Measurements from ENCODE around the gene CRYAA. TPM values are rescaled to one million over a fixed set of nuclear protein-coding genes. Genes with fewer than 3 reads are reported as not detected.
"Not testable (repeated sequence)": the region's sequence is repeated elsewhere in the genome, so short reads cannot be mapped to it uniquely, and the experiment has no call there.

CRYAA gene
- polyA plus RNA-seq, 3 donors, result not detected

DNA sequence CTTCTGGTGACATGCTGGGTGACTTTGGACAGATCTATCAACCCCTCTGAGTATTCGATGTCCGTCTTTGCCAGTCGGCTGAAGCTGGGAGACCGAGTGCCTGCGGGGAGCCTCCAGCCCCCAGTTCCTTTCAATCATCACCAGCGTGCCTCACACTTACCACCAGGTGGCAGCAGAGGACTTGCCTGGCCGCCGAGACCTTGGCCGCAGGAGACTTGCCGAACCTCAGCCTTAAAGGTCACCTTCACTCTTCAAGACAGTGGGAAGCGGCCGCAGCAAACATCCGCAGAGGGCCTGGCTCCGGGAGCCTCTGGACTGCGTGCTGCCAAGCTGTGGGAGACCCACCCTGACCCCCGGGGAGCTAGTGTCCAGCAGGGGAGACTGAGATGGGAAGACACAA, 7.8 kb downstream of the CRYAA start:
- DNase-seq, result not testable (repeated sequence)

DNA sequence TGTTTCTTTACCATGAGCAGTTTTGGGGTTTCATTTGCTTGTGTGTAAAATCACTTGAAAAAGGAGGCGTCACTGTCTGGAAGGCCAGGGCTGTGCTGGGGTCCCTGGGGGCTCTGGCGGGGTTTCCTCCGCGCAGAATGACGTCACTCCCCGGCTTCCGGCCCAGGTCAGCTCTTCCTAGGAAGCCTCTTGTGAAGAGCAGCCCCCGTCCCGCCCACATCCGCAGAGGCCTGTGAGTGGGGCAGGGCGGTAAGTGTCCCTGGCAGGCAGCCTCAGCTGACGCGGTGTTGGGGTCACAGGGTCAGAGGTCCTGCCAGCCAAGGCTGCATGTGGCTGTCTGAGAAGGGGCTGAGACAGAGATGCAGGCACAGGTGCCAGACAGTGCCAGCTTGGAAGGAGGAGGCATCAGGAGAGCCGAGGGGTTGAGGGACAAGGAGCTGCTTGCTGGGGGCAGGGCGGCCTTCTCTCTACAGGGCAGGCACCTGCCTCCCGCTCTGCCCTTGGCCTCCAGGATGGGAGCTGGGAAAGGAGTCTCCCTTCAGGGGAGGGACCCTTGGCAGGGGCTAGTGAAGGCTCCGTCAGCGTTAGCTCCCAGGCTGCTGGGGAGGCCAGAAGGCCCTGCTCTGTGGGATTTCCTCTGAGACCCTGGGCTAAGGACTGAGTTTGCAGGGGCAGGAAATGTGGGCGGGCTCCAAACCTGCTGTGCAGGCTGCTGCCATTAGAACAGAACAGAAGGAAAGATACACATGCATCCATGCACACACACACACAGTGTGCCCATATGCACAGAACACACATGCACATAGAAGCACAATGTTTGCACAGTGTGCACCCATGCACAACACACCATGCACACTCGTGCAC, 8.5 kb downstream of the CRYAA start:
- DNase-seq, result not testable (repeated sequence)

DNA sequence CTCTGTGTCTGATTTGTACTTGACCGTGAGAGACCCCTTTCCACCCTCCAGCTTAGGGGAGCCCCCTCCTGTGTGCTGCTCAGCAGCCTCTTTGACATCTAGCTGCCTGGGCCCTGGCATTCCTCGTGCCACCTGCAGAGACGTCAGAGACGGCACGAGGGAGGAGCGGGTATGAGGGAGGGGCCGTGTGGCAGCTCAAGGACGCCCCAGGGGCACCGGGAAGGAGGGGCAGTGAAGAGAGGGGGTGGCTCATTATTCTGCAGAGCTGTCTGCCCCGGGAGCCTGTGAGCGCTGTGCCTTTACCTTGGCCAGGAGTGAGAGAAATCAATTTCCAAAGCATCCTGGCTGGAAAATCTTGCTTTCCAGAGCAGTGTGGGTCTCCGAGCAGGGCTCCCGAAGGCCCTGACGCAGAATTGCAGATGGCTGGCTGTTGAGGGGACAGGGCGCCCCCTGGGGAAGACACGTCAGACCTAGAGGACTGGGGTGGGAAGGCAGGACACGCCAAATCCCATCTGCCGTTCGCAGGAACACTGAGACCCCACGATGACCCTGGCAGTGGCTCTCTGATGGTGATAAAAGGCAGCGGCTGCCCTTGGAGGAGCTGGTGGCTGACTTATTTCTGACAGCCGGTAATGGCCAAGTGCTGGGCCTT, 9.5 kb downstream of the CRYAA start:
- not testable (repeated sequence) for DNase-seq

DNA sequence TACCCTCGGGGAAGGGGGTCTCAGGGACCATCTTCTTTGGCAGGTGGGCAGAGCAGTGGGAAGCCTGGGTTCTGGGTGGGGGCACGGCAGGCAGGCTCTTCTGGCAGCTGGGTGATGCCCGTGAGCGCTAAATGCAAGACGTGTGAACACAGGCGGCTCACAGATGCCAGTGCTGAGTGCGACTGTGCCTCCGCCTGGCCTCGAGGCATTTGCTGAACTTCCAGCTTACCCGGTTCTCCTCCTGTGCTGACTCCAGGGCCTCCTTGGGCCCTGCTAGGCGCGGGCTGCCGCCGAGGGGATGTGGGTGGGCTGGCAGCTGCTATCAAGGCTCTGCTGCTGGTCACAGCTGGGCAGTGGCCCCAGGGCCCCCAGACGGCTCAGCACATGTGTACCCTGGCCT, 12.2 kb downstream of the CRYAA start:
- DNase-seq, result not testable (repeated sequence)

DNA sequence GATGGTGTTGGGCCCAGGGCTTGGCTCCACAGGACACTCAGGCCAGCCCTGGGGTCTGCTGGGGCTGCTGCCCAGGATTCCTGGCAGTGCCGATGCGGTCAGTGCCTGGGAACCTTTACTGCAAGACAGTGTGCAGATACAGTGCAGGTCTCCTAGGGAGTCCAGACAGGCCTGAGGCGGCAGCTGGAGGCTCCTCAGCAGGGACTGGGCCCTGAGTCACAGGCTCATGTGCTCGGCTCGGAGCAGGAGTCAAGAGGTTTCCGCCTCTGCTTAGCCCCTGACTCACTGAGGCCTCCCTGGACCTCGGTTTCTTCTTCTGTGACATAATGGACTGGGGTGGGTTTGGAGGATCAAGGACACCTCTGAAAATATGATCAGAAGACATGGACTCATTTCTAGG, 18.5 kb downstream of the CRYAA start:
- not testable (repeated sequence) for DNase-seq

DNA sequence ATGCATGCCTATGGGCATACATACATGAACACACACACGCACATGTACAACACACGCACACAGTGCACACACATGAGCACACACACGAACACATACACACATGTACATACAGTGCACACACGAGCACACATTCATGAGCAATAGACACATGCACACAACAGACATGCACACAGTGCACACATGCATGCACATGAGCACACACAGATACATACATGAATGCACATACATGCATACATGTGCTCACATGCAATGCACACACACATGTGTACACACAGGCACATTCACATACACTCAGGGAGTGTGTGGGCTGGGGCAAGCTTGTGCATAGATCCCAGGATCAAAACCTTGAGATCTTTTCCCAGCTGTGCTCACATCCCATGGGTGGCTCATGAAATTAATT, 18.9 kb downstream of the CRYAA start:
- DNase-seq, result no peak

DNA sequence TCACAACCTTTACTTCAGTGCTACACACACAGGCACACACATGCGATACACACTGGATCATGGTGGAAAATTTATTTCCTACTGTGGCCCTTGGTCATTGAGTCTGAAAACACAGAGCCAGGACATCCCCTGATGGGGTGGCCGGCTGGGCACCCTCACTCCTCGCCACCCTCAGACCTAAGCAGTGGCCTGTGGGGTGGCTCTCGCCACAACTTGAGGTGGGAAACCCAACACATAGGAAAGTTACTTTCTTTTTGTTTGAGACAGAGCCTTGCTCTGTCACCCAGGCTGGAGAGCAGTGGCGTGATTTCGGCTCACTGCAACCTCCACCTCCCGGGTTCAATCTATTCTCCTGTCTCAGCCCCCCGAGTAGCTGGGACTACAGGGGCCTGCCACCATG, 19.4 kb downstream of the CRYAA start:
- DNase-seq, result no peak

DNA sequence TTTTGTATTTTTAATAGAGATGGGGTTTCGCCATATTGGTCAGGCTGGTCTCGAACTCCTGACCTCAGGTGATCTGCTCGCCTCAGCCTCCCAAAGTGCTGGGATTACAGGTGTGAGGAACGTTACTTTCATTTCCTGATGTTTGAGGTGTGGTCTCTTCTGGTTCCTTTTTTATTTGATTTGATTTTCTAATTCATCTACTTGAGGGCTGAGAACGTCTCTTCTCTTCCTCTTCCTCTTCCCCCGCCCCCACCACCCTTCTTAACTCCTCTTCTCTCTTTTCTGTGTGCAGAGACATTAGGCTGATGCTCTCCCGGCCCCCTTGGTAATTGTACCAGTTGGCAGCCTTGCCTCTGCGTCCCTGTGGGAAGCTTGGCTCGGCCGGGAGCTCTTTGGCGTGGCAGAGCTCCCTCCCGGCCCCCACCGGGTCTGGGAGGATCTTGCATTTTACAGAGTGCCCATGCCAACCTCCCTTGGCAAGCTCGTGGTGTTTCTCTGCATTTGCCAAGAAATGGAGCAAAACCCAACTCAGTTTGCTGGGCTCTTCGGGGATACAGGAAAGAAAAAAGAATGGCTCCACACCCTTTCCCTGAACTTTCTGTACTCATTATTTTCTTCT, 19.9 kb downstream of the CRYAA start:
- DNase-seq, result no peak

DNA sequence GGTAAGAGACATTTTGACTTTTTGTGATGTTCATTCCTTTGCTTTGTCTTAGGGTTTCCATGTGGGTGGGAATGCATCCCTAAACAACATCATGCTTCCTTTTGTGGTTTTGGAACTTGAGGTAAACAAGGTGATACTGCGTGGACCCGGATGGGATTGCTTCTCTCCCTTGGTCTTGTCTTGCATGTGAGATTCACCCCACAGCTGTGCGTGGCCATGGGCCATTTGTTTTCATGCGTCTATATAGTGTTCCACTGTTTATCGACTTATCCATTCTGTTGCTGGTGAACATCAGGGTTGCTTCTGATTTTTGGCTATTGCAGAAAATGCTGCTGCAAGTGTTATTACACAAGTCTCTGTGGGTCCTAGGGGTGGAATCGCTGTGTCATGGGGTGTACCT, 21.1 kb downstream of the CRYAA start:
- no peak for DNase-seq

DNA sequence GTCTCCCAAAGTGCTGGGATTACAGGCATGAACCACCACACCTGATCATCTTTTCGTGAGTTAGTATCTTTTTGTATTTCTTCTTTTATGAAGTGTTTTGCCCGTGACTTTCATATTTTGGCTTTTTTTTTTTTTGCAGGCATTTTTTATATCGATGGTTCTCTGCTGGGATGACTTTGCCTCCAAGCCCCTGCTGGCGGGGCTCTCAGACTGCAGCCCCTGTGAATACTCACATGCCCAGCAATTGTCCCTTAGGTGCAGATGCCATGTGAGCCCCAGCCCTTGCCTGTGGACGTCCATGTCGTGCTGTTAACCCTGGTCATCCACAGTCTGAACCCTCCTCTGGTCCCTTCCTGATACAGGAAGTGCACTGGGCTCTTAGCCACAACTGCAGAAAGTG, 21.7 kb downstream of the CRYAA start:
- DNase-seq, result no peak

DNA sequence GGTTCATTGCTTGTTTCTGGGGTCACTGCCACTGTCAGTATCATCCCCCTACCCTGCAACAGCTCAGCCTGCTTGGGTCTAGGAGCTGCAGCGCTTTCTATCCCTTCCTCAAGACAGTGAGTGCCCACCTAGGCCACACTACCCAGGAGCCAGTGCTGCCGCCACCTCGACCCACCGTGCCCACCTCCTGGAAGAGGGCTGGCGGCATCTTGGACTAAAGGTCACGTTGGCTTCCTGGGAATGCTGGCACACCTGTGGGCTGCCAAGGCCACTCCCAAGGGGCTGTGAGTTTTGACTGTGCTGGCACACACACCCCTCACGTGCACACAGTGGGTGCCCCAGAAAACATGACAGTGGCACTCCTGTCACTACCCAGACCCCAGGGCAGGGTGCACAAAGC, 22.1 kb downstream of the CRYAA start:
- DNase-seq, result no peak

DNA sequence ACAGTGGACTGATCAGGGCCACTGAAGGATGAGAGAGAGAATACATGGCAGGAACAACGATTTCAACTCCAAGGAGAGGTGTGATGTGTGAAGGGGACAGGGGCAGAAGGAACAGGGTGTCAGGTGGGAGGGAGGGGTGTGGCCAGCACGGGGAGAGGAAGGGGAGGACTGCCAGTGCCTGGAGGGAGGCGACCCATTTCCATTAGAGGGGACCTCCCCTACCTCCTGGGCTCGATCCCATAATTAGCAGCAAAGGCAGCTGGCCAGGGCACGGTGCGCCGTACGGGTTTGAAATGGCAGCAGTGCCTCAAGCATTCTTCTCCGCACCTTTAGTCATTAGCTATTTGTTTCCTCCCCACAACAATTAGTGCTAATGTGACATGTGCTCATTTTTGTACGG, 22.7 kb downstream of the CRYAA start:
- DNase-seq, result no peak

DNA sequence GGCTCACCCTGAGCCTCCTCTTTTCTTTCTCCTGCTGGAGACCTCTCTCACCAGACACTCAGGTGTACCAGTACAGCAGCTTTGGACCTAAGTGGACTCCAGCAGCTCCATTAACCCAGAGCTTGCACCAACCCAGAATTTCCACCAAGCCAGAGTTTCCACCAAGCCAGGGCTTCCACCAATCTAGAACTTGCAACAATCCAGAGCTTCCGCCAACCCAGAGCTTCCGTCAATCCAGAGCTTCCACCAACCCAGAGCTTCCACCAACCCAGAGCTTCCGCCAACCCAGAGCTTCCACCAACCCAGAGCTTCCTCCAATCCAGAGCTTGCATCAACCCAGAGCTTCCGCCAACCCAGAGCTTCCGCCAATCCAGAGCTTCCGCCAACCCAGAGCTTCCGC, 23.2 kb downstream of the CRYAA start:
- DNase-seq, result no peak

DNA sequence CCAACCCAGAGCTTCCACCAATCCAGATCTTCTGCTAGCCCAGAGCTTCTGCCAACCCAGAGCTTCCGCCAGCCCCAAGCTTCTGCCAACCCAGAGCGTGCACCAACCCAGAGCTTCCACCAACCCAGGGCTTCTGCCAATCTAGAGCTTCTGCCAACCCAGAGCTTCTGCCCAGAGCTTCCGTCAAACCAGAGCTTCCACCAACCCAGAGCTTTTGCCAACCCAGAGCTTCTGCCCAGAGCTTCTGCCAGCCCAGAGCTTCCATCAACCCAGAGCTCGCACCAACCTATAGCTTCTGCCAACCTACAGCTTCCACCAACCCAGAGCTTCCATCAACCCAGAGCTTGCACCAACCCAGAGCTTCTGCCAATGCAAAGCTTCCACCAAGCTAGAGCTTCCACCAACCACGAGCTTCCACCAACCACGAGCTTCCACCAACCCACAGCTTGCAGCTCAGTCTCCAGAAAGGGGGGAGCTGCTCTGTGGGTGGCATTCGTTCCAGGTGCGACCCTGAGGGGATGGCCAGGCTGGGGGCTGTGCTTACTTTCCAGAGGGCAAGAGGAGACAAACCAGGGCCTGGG, 23.8 kb downstream of the CRYAA start:
- DNase-seq, result no peak

DNA sequence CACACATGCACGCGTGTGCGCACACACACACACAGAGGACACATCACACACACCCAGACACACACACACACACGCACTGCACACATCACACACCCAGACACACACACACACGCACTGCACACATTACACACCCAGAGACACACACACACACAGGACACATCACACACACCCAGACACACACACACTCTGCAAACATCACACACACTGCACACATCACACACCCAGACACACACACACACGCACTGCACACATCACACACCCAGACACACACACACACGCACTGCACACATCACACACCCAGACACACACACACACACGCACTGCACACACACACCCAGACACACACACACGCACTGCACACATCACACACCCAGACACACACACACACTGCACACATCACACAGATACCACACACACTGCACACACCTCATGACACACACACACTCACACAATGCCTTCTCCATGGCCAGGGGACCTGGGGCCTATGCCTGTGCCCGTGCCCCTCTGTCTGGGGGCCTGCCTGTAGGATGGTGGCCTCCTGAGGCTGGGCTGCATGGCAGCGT, 24.4 kb downstream of the CRYAA start:
- DNase-seq, result no peak

DNA sequence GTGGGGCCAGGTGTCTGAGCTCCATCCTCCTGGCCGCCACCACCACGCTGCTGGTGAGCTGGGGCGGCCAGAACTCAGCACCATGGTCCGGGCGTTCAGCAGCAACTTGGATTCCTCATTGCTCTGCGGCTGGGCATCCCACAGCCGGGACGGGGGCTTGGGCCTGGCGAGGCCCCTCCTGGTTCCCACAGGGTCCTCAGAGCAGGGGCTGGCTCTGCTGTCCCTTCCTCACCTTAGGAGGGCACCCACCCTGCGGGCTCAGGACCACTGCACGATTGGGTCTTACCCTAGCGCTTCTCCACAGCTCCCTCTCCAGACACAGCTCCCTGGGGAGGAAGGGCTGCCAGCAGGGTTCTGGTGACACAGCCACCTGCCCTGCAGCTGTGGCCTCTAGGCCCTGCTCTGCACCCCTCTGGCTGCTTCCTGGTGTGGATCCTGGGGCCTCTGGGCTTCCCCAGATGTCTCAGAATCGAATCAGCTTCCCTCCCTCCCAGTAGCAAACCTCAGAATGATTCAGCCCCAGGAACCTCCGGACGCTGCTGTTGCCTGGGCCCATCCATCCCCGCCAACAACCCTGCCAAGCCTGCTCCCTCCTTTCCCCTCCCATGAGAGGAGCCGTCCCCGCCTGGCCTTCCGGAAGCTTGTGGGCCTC, 25.0 kb downstream of the CRYAA start:
- no peak for DNase-seq

DNA sequence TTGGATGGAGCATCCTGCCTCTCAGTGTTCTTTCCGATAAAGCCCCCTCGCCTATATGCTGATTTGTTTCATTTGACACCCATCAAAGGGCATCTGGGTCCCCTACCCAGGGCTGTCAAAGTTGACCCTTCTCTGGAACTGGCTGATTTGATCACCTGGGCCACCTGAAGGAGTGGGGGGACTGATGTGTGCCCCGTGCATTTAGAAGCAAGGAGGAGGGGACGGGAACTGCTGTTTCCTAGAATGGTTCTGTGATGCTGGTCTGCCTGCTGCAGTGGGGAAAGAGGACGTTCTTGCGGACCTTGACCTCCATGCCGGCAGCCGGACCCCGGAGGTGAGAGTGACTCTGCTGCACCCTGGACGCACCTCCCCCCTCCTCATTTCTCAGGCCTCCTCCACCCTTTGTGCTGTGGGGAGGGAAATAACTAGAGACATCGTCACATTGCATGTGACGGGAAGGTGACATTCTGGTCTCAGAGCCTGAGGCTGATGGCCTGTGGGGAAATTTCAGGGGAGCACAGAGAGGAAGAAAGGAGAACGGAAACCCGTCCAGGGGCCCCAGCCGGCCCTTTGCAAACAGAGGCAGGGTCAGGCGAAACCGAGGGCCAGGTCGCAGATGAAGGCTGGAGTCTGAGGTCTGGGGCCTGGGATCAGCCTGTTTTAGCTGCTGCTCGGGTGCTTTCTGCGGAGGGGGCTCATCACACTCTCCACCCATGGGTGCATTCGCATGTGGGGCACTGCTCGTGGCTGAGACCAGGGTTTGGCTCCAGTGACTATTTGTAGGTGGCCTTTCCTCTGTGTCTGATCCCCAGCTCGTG, 25.7 kb downstream of the CRYAA start:
- no peak for DNase-seq

DNA sequence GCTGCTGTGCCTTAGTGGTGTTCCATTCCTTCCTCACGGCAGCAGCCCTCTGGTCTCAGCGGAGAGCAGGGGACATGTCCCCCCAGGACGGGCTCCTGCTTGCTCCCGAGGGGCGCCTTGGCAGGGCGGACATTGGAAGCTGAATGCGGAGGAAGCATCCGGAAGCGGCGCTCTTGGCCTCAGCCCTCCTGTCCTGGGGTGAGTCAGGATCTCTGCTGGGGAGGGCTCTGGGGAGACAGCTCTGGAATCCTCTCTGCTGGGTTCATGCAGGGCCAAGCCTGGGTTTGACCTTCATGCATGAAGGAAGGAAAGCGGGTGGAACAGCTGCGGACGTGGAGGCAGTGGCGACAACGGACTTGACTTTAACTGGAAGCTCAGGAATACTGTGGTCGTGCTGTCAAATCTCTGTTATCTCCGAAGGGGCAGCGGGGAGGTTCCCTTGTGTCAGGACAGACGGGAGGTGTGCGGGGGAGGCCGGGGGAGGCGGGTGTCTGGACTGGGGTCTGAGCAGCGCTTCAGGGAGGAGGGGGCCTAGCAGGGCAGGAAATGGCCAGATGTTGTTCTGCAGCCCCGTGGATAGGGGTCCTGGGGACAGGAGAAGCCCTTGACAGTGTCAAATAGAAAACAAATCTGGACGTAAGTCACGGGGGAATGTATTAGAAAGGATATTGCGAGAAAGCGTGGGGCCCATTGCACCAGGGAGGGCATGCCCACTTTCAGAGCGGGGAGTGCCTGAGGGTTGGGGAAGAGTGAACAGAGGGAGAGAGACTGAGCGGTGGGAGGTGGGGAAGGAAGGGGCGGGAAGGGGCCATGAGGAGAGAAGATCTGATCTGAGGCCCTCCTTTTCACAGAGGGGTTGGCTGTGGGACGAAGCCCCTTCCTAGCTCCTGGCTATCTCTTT, 26.6 kb downstream of the CRYAA start:
- no peak for DNase-seq

DNA sequence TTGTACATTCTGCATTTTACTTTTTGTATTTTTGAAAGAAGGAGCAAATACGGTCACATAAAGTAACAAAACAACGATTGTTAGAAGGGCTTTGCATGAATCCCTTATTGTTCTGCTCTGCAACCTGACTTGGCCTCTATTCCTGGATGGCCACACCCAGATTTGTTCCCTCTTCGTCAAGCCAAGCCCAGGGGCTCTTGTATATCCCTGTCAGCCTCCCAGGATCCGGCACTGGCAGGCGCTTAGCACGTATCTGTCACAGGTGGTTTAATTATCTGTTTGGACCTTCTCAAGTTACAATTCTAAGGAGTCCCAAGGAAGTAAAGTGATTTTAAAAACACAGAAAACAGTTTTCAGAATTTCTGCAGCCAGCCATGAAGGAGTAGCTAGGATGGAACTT, 28.0 kb downstream of the CRYAA start:
- DNase-seq, result no peak

DNA sequence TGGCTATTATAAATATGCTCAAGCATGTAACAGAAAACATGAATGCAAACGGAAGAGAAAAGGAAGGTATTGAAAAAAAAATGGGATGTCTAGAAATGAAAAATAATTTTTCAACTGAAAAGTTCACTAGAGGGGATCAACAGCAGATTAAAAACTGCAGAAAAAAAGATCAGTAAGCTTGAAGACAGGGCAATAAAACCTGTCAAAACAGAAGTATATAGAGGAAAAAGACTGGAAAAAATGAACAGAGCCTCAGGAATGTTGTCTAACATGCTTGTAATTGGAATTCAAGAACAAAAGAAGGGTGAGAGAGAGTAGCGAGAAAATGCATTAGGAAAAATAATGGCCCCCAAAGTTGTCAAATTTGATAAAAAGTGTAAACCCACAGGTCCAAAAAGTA, 29.6 kb downstream of the CRYAA start:
- no peak for DNase-seq
